Esophagus squamous epithelium (tissue), 4 donors: ENCODE data around the gene FAM47E.

Source experiments
- CTCF ChIP-seq, 6 experiments: fragments of 450-650 bp in 4 of 6; fragments of 200-600 bp in 2 of 6; sonication (generic) in 2 of 6; IDR thresholded peaks; one replicate each; pipeline ENCODE4 v1.5.1; 2016 to 2019; ENCODE audit warnings: antibody characterized with exemption in 6 of 6, mild to moderate bottlenecking in 4 of 6, moderate library complexity in 4 of 6
- POLR2A ChIP-seq, 4 donors: fragments of 450-650 bp; IDR thresholded peaks; one replicate each; pipeline ENCODE4 v1.6.1; 2017; ENCODE audit warnings: antibody characterized with exemption in 4 of 4, mild to moderate bottlenecking in 4 of 4, moderate library complexity in 3 of 4

- TF ChIP-seq CTCF (IDR thresholded peaks at IDR 0.05) (no peak), POLR2A (IDR thresholded peaks at IDR 0.05) (no peak)
These were observed 32.4 kb downstream of the FAM47E start for GRCh38 chr4:76283900-76284299.
